GM03348 (cell line): ENCODE measurements around the gene ZIK1.

Experiments used
- DNase-seq: peaks from one replicate; pipeline ENCODE4 v3.0.0; 2012; ENCODE audit warnings: low spot score

The ZIK1 gene

GRCh38 chr19:57583521-57584416, at the start of gene ZIK1:
Gene ZIK1 (plus strand): TSS chr19:57584145. CDS start chr19:57584357, 212 bp downstream.
- peak; percentile 97 for DNase-seq

- no peak for DNase-seq
These were observed 45.9 kb upstream of the ZIK1 start for GRCh38 chr19:57537953-57538547.

GRCh38 chr19:57546513-57546912, 37.4 kb upstream of the ZIK1 start:
- DNase-seq = no peak

- no peak for DNase-seq
These were observed 31.5 kb upstream of the ZIK1 start for GRCh38 chr19:57552432-57552831.

GRCh38 chr19:57557659-57558058, 26.3 kb upstream of the ZIK1 start:
- DNase-seq = no peak

- DNase-seq = peak; percentile 45
These were observed 25.4 kb upstream of the ZIK1 start for GRCh38 chr19:57558525-57558924.

- peak; percentile 55 for DNase-seq
These were observed 24.9 kb upstream of the ZIK1 start for GRCh38 chr19:57559008-57559403.

- DNase-seq = peak; percentile 96
These were observed 24.4 kb upstream of the ZIK1 start, which contains the start of gene ZNF550 for GRCh38 chr19:57559404-57560025. Gene ZNF550 (minus strand): TSS chr19:57559863. CDS start chr19:57559682, 181 bp downstream.

GRCh38 chr19:57560049-57560491, 23.9 kb upstream of the ZIK1 start:
- peak; percentile 14 for DNase-seq

GRCh38 chr19:57563547-57563946, 20.4 kb upstream of the ZIK1 start:
- no peak for DNase-seq

GRCh38 chr19:57566396-57567265, 17.3 kb upstream of the ZIK1 start:
- DNase-seq = no peak

- no peak for DNase-seq
These were observed 13.2 kb upstream of the ZIK1 start for GRCh38 chr19:57570707-57571106.

GRCh38 chr19:57572415-57572947, 11.5 kb upstream of the ZIK1 start:
- DNase-seq = no peak

GRCh38 chr19:57576661-57577060, 7.3 kb upstream of the ZIK1 start:
- no peak for DNase-seq

GRCh38 chr19:57578487-57579205, 5.3 kb upstream of the ZIK1 start, which contains the start of gene ZNF416:
Gene ZNF416 (minus strand): TSS chr19:57578911. CDS start chr19:57578704, 207 bp downstream.
- DNase-seq = peak; percentile 99

GRCh38 chr19:57583104-57583520, 833 bp upstream of the ZIK1 start:
- DNase-seq = no peak

GRCh38 chr19:57587529-57587928, 3.6 kb downstream of the ZIK1 start:
- peak; percentile 60 for DNase-seq

GRCh38 chr19:57599377-57599760, 15.4 kb downstream of the ZIK1 start:
- DNase-seq = no peak

GRCh38 chr19:57599761-57600383, 15.9 kb downstream of the ZIK1 start, which contains the start of gene ZNF530:
Gene ZNF530 (plus strand): TSS chr19:57599885. CDS start chr19:57604346, 4,461 bp downstream.
- DNase-seq = peak; percentile 95

GRCh38 chr19:57606931-57607330, 23.0 kb downstream of the ZIK1 start:
- no peak for DNase-seq
